Glomerular endothelial cell (primary cell): ENCODE data around the gene KLF9. TPM values are rescaled to one million over a fixed set of nuclear protein-coding genes. Genes with fewer than 3 reads are reported as not detected.

Source experiments
- DNase-seq: peaks from one replicate; pipeline ENCODE4 v3.0.0-alpha.2; 2011; ENCODE audit warnings: low read depth, low spot score; ENCODE audit errors: extremely low read depth
- total RNA-seq: library from RNA; depleted of rRNA; stranded (reverse); fragments of >200 nt; gene quantifications from 2 replicates; pipeline ENCODE4 v1.2.3, GENCODE V29; 2015

KLF9 gene
- total RNA-seq, 1 donor from 2014 or later, result 23.7 TPM

GRCh38 chr9:70422371-70423043 lies 8.1 kb upstream of the KLF9 start:
- DNase-seq, result no peak

- no peak for DNase-seq
These were observed 7.1 kb upstream of the KLF9 start for GRCh38 chr9:70421272-70422180.

DNA sequence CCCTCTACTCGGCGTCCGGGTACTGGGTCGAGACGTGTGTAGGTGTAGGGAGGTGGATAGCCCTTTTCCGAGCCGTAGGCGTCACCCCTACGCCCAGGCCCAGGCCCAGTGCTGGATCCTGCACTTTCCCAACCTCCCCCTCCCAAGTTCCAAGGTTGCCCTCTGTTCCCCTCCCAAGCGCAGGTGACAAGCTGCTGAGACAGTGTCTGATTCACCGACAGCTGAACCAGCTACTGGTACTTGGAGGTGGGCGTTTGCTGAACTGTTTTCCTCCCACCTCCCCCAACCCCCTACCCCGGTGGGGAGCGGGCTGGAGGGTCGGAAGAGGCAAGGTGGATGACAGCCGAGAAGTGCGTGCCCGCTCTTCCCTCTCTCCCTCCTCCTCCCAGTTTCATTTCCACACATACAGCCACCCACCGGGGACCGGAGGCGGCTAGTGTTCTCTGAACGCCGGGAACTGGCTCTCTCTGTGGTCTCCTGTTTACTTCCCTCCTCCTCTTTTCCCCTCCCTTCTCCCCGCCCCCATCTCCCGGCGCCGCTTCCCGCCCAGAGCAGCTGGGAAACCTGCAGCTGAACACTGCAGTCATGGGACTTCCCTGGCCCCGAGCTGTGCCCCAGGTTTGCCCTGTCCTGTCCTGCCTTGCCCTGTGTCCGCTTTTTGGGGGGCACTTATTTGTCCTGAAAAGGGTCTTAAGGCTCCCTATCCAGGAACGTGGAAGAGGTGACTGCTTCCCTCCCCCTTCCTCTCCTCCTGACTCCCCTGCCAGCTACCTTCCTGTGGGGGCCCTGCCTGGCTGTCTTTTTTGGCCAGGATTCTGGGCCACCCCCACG lies 6.2 kb upstream of the KLF9 start:
- peak; percentile 36 for DNase-seq

- DNase-seq, result peak; percentile 72
These were observed 5.3 kb upstream of the KLF9 start for GRCh38 chr9:70419556-70420440.

- peak; percentile 74 for DNase-seq
These were observed 4.5 kb upstream of the KLF9 start for GRCh38 chr9:70418822-70419555.

DNA sequence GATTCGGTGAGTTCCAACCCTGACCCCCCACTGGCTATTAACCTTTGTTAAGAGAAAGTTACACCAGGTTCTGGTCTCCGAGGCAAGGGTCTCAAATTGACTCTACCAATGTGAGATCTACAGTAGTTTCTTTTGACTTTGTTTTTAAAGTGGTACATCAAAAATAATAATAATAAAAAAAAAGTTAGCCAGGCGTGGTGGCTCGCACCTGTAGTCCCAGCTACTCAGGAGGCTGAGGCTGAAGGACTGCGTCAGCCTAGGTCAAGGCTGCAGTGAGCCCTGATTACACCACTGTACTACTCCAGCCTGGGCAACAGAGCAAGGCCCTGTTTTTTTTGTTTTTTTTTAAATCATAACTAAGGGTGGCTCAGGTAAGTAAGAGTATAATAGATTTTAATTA lies 1.0 kb upstream of the KLF9 start:
- no peak for DNase-seq

GRCh38 chr9:70415041-70415440 lies 584 bp upstream of the KLF9 start:
- DNase-seq, result no peak

GRCh38 chr9:70413464-70413798 lies 1.0 kb downstream of the KLF9 start:
- DNase-seq, result no peak

GRCh38 chr9:70412832-70413463 lies 1.5 kb downstream of the KLF9 start:
- DNase-seq, result no peak

DNA sequence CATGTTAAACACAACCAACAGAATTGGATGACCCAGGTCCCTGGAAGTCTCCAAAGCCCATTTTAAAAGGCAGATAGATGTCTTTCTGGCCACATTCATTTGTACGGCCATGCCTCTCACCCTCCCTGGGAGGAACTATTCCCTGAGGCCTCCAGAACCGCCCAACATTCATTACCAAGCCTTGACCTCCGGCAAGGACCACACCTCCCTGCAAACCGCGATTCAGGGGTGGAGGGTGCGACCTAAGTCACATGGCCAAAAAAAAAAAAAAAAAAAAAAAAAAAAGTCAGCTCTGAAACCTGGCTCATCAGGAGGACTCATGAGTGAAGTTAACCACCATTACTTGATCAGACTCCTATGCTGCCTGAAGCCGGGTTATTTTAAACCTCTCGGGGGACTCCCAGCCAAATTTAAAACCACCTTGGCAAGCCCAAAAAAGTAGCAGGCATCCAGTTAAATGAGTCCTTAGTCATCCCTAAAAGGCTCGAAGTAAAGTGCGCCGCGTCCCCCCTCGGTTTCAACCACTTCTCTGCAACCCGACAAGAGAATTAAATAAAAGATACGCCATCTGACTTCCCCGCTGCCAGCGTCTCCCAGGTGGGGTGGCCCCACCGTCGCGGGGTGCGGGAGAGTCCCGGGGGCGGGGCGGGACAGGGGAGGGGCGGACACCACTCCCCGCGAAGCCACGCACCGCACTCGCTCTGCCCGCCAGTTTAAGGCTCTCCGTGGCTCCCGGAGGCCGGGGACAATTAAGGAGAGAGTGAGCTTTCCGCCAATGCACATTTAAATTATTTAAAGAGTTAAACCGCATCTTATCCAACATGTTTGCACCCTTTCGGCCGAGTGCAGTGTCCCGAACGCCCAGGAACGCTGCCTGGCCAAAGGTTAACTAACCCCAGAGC lies 2.3 kb downstream of the KLF9 start:
- DNase-seq, result no peak

DNA sequence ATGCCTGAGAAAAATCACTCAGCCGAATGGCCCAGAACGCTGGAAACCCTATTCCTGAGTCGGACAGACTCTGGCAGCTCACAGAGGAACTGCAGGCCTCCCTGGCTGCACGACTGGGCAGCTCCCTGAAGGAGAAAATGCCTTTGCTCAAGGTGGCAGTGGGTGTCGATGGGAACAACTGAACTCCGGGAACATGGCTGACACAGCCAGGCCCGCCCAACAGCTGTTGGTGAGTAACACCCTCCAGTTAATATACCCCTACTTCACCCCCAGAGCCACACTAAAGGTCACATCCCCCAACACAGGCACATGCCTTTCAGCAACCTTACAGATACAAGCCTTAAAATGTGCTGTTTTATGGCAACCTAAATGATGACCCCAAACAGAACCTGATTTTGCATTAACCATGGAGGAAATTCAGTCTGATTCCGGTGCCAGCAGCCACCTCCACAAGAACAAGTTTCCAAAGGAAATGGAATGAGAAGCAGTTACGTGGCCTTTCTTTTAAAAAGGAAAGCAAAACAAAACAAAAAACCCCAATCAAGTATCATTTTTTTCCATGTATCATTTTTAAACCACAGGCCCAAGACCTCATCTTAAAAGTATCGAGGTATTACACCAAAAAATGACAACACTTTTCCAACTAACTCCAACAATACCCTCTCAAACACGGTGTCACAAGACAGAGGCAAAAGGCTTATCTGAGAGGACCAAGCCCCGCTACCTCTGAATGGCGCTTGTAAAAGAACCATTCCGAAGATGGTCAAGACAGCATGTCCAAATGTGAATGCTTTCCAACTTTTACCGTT lies 3.1 kb downstream of the KLF9 start:
- DNase-seq, result no peak

DNA sequence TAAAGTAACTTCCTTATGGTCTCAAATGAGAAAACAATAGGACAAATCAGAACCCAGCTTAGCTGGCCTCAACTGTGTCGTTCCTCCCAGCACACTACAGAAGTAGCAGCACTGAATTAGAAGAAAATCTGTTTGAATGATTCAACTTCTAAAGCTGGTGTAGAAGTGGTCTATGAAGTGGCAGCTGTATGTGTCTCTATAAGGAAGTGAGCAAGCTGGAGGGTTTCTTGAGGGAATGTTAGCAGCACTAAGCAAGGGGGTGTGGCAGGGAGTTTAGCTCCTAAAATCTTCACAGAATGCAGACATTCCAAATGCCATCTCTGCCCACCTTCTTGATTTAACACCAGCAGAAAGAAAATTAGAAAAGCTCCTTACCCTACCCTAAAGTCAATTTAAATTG lies 4.1 kb downstream of the KLF9 start:
- no peak for DNase-seq

DNA sequence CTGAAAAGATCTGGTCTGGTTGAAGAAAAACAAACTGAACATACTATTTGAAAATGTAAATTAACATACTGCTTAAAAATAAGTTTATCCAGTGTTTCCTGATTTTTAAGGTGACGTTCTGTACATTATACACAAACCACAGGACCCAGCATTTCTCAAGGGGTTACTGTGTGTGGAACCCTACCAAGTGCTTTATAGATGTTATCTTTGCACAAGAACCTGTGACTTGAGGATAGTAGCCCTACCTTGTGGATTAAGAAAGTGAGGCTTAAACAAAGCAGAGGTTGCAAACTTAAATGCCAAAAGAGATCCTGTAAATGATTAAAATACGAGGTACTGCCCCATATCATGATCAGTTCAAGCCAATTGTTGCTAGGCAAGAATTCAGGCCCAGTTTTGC lies 4.7 kb downstream of the KLF9 start:
- no peak for DNase-seq

DNA sequence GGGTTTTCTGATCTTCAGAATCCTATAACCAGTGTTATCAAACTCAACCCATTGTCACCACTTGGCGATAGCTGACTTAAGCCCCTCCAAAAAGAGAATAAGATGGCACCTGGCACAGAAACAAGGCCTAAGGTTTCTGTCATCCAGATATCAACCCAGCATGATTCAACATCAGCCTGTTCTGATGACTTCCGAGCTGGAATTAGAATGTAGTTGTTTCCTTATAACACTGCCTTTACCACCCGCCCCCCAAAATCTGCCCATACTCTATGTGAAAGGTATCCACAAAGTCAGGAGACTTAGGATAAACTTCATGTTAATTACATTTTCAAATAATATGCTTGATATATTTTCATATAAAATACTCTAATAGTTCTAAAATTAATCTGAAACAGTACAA lies 5.2 kb downstream of the KLF9 start:
- DNase-seq, result no peak

GRCh38 chr9:70408393-70409040 lies 5.9 kb downstream of the KLF9 start:
- DNase-seq, result no peak

DNA sequence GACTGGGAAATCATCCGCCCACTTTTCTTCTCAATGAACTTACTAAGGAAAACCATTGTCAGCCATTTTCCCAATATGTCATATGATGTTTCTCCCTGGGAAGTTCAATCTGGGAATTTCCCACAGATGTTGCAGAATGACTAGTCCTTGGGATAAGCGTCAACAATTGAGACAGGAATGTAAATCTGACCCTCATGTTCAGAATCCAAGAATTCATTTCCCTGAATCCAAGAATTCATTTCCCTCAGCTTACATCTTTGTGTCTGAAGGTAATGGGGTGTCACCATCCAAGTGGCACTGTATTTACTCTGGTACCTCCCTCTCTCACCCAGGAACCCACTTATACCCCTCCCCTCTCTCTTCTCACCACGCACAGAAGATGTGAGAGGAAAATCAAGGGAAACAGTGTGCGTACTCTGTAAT lies 7.4 kb downstream of the KLF9 start:
- no peak for DNase-seq

- DNase-seq, result no peak
These were observed 8.0 kb downstream of the KLF9 start for GRCh38 chr9:70406434-70406862.
